ENCODE measurements around the gene MYO16.

DNA sequence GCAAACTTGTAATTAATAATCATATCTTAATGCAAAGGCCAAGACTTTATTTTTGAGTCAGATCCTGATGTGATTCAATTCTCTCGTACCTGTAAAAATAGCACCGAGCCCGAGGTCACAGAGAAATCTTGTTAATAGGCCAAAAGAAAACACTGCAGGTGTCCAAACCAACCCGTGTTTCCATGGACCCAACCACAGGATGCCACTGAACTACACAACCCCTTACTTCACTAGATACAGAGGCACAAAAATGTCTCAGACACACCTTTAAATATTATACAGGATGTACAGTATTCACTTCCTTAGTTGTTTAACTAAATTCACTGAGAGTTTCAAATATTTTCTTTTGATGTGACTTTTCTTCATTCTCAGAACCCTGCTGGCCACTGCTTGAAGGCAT lies 530.9 kb downstream of the MYO16 start:
- TF ChIP-seq POLR2A (IDR thresholded peaks at IDR 0.05; ENCODE audit: low read depth, low read length), result no peak
- TF ChIP-seq POLR2AphosphoS5 (IDR thresholded peaks at IDR 0.05; ENCODE audit: low read depth, low read length), result no peak
- TF ChIP-seq SPI1 (IDR thresholded peaks at IDR 0.05; ENCODE audit: low read depth, low read length), result no peak
- TF ChIP-seq POU2F2 (IDR thresholded peaks at IDR 0.05; ENCODE audit: low read depth, low read length), result no peak
- TF ChIP-seq TAF1 (IDR thresholded peaks at IDR 0.05; ENCODE audit: low read depth, low read length), result no peak
- no peak for TF ChIP-seq PAX5 (IDR thresholded peaks at IDR 0.05; ENCODE audit: insufficient read depth, low read length, severe bottlenecking)

Data from GM12891 (cell line).